Testis (tissue), 2 donors: Measurements from ENCODE around the gene GOT1.

Source experiments
- POLR2A ChIP-seq: fragments of 450-650 bp; IDR thresholded peaks from one replicate; pipeline ENCODE4 v1.6.1; 2017; ENCODE audit warnings: antibody characterized with exemption, mild to moderate bottlenecking, moderate library complexity
- TF ChIP-seq, protein P1 (sequence below), 3 experiments: fragments of 450-650 bp in 2 of 3; fragments of 200-600 bp in 1 of 3; sonication (generic) in 1 of 3; IDR thresholded peaks; one replicate each; pipeline ENCODE4 v1.5.1; 2016 to 2019; ENCODE audit warnings: antibody characterized with exemption in 3 of 3, mild to moderate bottlenecking in 2 of 3, moderate library complexity in 1 of 3

DNA sequence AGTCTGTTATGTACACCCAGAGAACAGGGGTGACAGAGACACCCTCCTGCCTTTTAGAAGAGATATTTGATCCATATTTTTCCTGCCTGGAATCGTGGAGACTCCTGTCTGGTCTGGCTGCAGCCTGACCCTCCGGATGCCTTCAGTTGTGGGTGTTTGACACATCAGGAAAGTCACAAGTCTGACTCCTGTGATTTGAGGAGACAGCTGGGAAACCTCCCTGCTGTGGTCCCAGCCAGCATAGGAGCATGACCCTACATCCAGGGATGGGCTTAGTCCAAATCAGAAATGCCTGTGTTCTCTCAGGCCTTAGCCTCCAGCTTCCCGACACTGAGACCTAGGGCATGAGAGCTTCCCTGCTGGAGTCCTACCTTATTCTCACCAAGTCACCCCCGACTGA, 43.4 kb downstream of the GOT1 start:
- TF ChIP-seq, protein P1, sequence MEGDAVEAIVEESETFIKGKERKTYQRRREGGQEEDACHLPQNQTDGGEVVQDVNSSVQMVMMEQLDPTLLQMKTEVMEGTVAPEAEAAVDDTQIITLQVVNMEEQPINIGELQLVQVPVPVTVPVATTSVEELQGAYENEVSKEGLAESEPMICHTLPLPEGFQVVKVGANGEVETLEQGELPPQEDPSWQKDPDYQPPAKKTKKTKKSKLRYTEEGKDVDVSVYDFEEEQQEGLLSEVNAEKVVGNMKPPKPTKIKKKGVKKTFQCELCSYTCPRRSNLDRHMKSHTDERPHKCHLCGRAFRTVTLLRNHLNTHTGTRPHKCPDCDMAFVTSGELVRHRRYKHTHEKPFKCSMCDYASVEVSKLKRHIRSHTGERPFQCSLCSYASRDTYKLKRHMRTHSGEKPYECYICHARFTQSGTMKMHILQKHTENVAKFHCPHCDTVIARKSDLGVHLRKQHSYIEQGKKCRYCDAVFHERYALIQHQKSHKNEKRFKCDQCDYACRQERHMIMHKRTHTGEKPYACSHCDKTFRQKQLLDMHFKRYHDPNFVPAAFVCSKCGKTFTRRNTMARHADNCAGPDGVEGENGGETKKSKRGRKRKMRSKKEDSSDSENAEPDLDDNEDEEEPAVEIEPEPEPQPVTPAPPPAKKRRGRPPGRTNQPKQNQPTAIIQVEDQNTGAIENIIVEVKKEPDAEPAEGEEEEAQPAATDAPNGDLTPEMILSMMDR (IDR thresholded peaks at IDR 0.05), result no peak
- TF ChIP-seq POLR2A, result no peak
